Prostate gland (tissue), 2 donors: Measurements from ENCODE around the gene NEK1. TPM values are rescaled to one million over a fixed set of nuclear protein-coding genes. Genes with fewer than 3 reads are reported as not detected.

Source experiments
- DNase-seq: peaks from one replicate; pipeline ENCODE4 v3.0.0-alpha.2; 2019; ENCODE audit warnings: low spot score
- H3K27ac ChIP-seq, 2 donors: fragments of 200-600 bp; sonication (generic); 2 replicates each; pipeline ENCODE4 v1.5.1; 2017 to 2019
- H3K27me3 ChIP-seq: fragments of 200-600 bp; sonication (generic); replicated peaks from 2 replicates; pipeline ENCODE4 v1.5.1; 2019; ENCODE audit not compliant: insufficient read depth
- H3K36me3 ChIP-seq, 2 donors: fragments of 200-600 bp; sonication (generic); 1 replicate in 1 of 2; 2 replicates in 1 of 2; pipeline versions ENCODE4 v1.5.1 to v1.8.1; 2017 to 2019
- H3K4me1 ChIP-seq: fragments of 200-600 bp; sonication (generic); replicated peaks from 2 replicates; pipeline ENCODE4 v1.5.1; 2019
- H3K4me3 ChIP-seq, 2 donors: fragments of 200-600 bp; sonication (generic); 2 replicates each; pipeline ENCODE4 v1.5.1; 2017 to 2019
- H3K9me3 ChIP-seq: fragments of 200-600 bp; sonication (generic); 2 replicates; pipeline ENCODE4 v1.5.1; 2017
- POLR2A ChIP-seq: fragments of 450-650 bp; IDR thresholded peaks from one replicate; pipeline ENCODE4 v1.6.1; 2016; ENCODE audit warnings: antibody characterized with exemption, mild to moderate bottlenecking
- POLR2AphosphoS5 ChIP-seq: sonication (generic); formaldehyde crosslinking; IDR thresholded peaks from one replicate; pipeline ENCODE4 v1.6.1; 2017; ENCODE audit warnings: antibody characterized with exemption
- WGBS: methylation state at CpG from one replicate; pipeline ENCODE4 v1.1.5; 2018; 5-methylcytosine and 5-hydroxymethylcytosine counted together
- intact Hi-C: fragments of 100-400 bp; cut with DNase I; formaldehyde crosslinking; loops from one replicate; pipeline ENCODE4 v1.14.2; 2022
- total RNA-seq, 2 donors: library from RNA; depleted of rRNA; stranded (reverse); fragments of >200 nt; gene quantifications; one replicate each; pipeline ENCODE4 v1.1.0, GENCODE V29; 2016
- TF ChIP-seq, protein P1 (sequence below), 4 experiments: fragments of 200-600 bp in 2 of 4; fragments of 450-650 bp in 2 of 4; sonication (generic) in 2 of 4; IDR thresholded peaks; 1 replicate in 3 of 4; 2 replicates in 1 of 4; pipeline ENCODE4 v1.5.1; 2016 to 2019; ENCODE audit warnings: antibody characterized with exemption in 4 of 4, mild to moderate bottlenecking in 2 of 4, moderate library complexity in 2 of 4

The NEK1 gene
- total RNA-seq, 2 donors from 2014 or later = 5.0 to 17.6 TPM

DNA sequence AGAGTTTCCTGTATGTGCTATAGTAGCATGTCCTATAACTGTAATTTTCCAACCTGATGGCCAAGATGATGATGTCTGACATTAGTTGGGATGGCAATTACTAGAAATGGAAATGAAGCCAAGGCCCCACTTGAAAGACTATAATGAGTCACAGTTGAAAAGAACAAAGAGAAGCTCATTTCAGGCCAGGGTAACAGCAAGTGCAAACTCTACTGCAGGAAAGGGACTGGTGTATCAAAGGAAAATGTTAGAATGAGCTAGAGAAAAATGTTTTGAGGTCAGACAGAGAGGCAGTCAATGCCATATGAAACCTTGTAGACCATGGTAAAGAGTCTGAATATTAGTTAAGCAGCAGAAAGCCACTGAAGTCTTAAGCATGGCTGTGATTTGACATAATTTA lies 195.4 kb downstream of the NEK1 start:
- no peak for TF ChIP-seq POLR2AphosphoS5
- TF ChIP-seq, protein P1, sequence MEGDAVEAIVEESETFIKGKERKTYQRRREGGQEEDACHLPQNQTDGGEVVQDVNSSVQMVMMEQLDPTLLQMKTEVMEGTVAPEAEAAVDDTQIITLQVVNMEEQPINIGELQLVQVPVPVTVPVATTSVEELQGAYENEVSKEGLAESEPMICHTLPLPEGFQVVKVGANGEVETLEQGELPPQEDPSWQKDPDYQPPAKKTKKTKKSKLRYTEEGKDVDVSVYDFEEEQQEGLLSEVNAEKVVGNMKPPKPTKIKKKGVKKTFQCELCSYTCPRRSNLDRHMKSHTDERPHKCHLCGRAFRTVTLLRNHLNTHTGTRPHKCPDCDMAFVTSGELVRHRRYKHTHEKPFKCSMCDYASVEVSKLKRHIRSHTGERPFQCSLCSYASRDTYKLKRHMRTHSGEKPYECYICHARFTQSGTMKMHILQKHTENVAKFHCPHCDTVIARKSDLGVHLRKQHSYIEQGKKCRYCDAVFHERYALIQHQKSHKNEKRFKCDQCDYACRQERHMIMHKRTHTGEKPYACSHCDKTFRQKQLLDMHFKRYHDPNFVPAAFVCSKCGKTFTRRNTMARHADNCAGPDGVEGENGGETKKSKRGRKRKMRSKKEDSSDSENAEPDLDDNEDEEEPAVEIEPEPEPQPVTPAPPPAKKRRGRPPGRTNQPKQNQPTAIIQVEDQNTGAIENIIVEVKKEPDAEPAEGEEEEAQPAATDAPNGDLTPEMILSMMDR (IDR thresholded peaks at IDR 0.05) = no peak
- no peak for TF ChIP-seq POLR2A
- no peaks in the 10 kb centered on the region for H3K9me3 ChIP-seq
- intact Hi-C loops = no loop called here
- H3K27me3 ChIP-seq = no peaks in the 10 kb centered on the region
- H3K36me3 ChIP-seq = no peaks in the 10 kb centered on the region
- H3K4me3 ChIP-seq = no peak overlapping the region
- H3K4me1 ChIP-seq = no peaks in the 10 kb centered on the region
- no peak overlapping the region for H3K27ac ChIP-seq
- DNase-seq = no peak

DNA sequence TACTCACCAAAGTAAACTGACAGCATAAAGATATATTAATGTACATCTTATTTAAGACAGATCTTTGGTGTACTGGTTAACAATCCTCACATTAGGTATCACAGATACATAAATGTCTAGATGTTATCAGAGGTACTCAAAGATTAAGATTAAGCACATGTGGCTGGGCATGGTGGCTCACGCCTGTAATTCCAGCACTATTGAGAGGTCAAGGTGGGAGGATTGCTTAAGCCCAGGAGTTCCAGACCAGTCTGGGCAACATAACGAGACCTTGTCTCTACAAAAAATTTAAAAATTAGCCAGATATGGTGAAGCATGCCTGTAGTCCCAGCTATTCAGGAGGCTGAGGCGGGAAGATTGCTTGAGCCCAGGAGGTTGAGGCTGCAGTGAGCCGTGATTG lies 195.9 kb downstream of the NEK1 start:
- no peak overlapping the region for H3K4me3 ChIP-seq
- H3K27ac ChIP-seq = no peak overlapping the region
- H3K4me1 ChIP-seq = no peaks in the 10 kb centered on the region
- no peaks in the 10 kb centered on the region for H3K9me3 ChIP-seq
- DNase-seq = no peak
- WGBS = 98% methylated on average over 4 of the region's 4 CpGs
- TF ChIP-seq POLR2AphosphoS5 = no peak
- TF ChIP-seq, protein P1 (IDR thresholded peaks at IDR 0.05) = no peak
- no peak for TF ChIP-seq POLR2A
- no peaks in the 10 kb centered on the region for H3K27me3 ChIP-seq
- intact Hi-C loops = no loop called here
- no peaks in the 10 kb centered on the region for H3K36me3 ChIP-seq

DNA sequence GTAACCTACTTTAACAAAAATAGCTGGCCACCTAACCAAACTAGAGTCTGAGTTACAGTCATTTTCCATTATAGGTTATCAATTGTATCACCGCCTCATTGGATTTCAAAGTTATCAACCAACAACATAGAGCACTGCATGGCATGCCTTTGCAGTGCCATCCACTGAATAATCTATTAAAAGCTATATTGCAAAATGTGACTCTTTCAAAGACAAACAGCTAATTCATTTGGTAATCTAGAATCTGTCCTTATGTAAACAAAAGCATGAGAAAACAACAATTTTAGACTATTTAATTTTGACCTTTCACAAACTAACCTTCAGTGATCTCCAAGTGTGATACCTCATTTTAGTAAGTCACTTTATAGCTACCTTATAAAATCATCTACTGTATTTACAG lies 197.5 kb downstream of the NEK1 start:
- Histone ChIP-seq H3K4me3 (no peak overlapping the region), H3K27ac (no peak overlapping the region), H3K27me3 (no peaks in the 10 kb centered on the region), H3K4me1 (no peaks in the 10 kb centered on the region), H3K9me3 (no peaks in the 10 kb centered on the region), H3K36me3 (no peaks in the 10 kb centered on the region)
- TF ChIP-seq POLR2A (no peak), POLR2AphosphoS5 (no peak)
- TF ChIP-seq, protein P1 (IDR thresholded peaks at IDR 0.05) = no peak
- intact Hi-C loops = no loop called here
- DNase-seq = no peak
- WGBS = 100% methylated on average over 1 of the region's 1 CpG

DNA sequence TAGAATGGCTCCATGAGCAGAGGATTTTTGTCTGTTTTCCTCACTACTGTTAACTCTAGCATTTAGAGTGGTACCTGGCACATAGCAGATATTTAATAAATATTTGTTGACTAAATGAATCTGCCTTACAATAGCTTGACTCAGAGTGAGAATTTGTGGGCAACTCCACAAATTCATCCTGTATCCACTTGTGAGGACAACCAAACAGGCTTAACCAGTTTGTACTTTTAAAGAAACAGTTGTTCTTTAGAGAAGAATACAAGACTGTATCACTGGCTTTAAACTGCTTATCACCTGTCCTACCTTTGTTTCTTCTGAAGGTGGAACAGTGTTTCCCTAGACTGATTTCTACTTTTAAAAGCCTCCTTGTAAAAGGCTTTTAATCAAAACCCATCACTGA lies 200.3 kb downstream of the NEK1 start:
- Histone ChIP-seq H3K27me3 (no peaks in the 10 kb centered on the region), H3K9me3 (no peaks in the 10 kb centered on the region), H3K36me3 (no peaks in the 10 kb centered on the region), H3K4me1 (no peaks in the 10 kb centered on the region), H3K4me3 (no peak overlapping the region), H3K27ac (no peak overlapping the region)
- no peak for TF ChIP-seq POLR2AphosphoS5
- TF ChIP-seq POLR2A = no peak
- TF ChIP-seq, protein P1 (IDR thresholded peaks at IDR 0.05) = no peak
- intact Hi-C loops = no loop called here
- DNase-seq = no peak

DNA sequence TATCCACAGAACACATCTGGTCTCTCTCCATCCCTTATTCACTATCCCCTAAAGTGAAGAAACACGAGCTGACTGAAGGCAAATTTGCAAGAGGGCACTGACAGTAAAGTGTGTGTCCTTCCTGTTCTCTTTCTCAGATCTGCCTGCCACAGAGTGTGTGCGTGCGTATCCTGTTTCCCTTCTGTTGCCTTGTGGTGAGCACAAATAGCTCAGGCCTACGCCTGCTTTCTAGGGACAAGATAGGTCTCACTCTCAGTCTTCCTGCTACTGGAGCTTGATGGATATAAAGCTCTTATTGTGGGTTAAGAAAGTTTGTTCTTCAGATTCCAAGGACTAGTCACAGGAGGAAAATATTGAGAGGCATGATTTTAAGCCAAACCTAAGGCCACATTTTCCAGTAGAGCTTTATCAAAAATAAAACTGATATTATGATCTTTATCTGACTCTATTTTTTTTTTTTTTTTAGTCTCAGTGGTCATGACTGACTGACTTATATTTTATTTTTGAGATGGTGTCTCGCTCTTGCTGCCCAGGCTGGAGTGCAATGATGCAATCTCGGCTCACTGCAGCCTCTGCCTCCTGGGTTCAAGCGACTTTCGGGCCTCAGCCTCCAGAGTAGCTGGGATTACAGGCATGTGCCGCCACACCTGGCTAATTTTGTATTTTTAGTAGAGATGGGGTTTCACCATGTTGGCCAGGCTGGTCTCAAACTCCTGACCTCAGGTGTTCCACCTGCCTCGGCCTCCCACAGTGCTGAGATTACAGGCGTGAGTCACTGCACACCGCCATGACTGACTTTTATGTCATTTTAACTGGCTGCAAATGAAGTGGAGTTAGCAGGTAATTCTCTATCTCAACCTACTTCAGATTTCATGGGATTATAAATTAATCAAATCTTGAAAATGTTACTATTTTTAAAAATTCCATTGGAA lies 201.3 kb downstream of the NEK1 start:
- no peaks in the 10 kb centered on the region for H3K27me3 ChIP-seq
- no peak overlapping the region for H3K27ac ChIP-seq
- TF ChIP-seq POLR2A = no peak
- no peak for TF ChIP-seq POLR2AphosphoS5
- TF ChIP-seq, protein P1 (IDR thresholded peaks at IDR 0.05) = no peak
- H3K9me3 ChIP-seq = no peaks in the 10 kb centered on the region
- H3K4me1 ChIP-seq = no peaks in the 10 kb centered on the region
- 80% methylated on average over 12 of the region's 12 CpGs for WGBS
- H3K36me3 ChIP-seq = no peaks in the 10 kb centered on the region
- DNase-seq = no peak
- H3K4me3 ChIP-seq = no peak overlapping the region
- intact Hi-C loops = no loop called here
